Measurements from ENCODE around the gene CHMP6. TPM values are rescaled to one million over a fixed set of nuclear protein-coding genes. Genes with fewer than 3 reads are reported as not detected.

CHMP6 gene
- total and polyA plus RNA-seq, 9 of the 15 experiments (the other 6 are each of a cell fraction or from before 2014, with no cell fraction given), result 0.25 to 30.4 (median 13.4) TPM

DNA sequence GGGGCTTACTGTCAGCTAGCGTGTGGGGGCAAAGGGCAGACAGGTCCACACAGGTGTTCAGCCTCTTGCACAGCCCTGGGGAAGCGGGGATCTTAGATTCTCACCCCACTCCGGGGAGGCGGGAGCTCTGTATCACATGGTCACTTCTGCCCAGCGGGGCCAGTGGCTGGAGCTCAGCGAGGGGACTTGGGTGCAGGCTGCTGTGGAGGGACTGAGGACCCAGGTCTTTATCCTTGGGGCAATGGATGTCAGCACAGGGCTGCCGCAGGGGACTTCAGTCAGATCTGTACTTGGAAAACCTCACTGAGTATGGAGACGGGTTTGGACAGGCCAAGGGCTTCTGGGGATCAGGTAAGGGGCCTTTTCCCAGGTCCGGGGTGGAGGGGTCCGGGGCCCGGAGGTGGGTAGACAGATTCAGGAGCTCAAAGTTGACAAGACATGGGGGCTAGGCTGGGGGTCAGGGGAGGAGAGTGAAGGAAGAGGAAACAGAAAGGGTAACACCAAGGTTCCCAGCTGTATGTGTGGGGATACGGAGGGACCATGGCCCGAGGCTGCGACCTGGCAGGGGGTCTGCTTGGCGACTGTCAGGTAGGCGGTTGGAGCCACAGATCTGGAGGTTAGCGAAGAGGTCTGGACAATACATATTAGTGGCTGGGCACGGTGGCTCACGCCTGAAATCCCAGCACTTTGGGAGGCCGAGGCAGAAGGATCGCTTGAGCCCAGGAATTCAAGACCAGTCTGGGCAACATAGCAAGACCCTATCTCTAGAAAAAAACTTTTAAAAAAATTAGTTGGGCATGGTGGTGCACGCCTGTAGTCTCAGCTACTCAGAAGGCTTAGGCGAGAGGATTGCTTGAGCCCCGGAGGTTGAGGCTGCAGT, 28.2 kb downstream of the CHMP6 start:
- WGBS (ENCODE audit: insufficient coverage, low coverage, missing lambda C conversion rate), result 66% methylated on average over 20 of the region's 24 CpGs
- intact Hi-C loops (cut with micrococcal nuclease), result loop anchor here (5.0 to 10.0 kb wide), 2 partner anchors 77 to 215 kb away; partner anchors contain the start of genes NDUFAF8 and TEPSIN
- ChIA-PET CTCF (ENCODE audit: low intra/inter-chr PET ratio) (interaction anchor here (0.5 kb wide), 1 partner anchor 15 kb away, joined by 5 read pairs; no protein-coding TSS in a partner anchor), POLR2A (interaction anchor here (0.5 to 2.4 kb wide), 14 partner anchors 9 to 1202 kb away, joined by 3 to 13 read pairs (median 3); partner anchors contain the start of genes NDUFAF8, PPP1R27 and TEPSIN)
- Histone ChIP-seq H3K79me2 (ENCODE audit: control insufficient read depth, insufficient read depth, low read length) (peaks cover 21% of the 10 kb centered on the region; the same call in 2 of the 3 replicates), H4K20me1 (replicated peaks; ENCODE audit: control insufficient read depth, insufficient read depth, low read length) (no peaks in the 10 kb centered on the region), H3K4me3 (peak overlapping the region; percentile 53), H3K9me3 (replicated peaks; ENCODE audit: control insufficient read depth, insufficient read depth, low read depth, low read length) (peaks cover 8% of the 10 kb centered on the region), H3K4me1 (replicated peaks in 1 of 2; ENCODE audit: control insufficient read depth in 2 of 2, insufficient read depth in 2 of 2, low read length in 2 of 2) (peaks cover 47 to 51% of the 10 kb centered on the region in 2 experiments), H3K27me3 (ENCODE audit: control insufficient read depth in 2 of 2, insufficient read depth in 2 of 2, low read length in 2 of 2) (no peaks in the 10 kb centered on the region), H3K9ac (ENCODE audit: insufficient read depth in 1 of 2, low read depth in 2 of 2, low read length in 2 of 2) (peak overlapping the region; percentile 72 to 88), H3K9me1 (ENCODE audit: control insufficient read depth, insufficient read depth, low read length) (no peaks in the 10 kb centered on the region), H3K36me3 (ENCODE audit: control insufficient read depth, insufficient read depth, low read length) (no peaks in the 10 kb centered on the region; the same call in 2 of the 3 replicates), H3K4me2 (ENCODE audit: insufficient read depth, low read length) (peak overlapping the region; percentile 97), H3K27ac (ENCODE audit: extremely low read depth, low read depth, low read length) (peak overlapping the region; percentile 92), H2AFZ (ENCODE audit: low read depth, low read length) (peak overlapping the region; percentile 71)
- FAIRE-seq, result no peak
- in situ Hi-C loops (cut with MboI), result no loop called here
- peak in 3 of 4 experiments; percentile 40 to 52 (median 41) for DNase-seq (ENCODE audit: extremely low read depth in 1 of 4, low spot score in 3 of 4)
- ATAC-seq, result peak; percentile 23
- BruUV-seq (replicated peaks), result no TSS peak
- peak; percentile 1 for TF ChIP-seq RBBP5 (IDR thresholded peaks at IDR 0.05; ENCODE audit: borderline replicate concordance, insufficient read depth, low read length, poor library complexity, severe bottlenecking)
- TF ChIP-seq ZFP1 (CRISPR knock-in tag; IDR thresholded peaks at IDR 0.05), result no peak
- TF ChIP-seq POLR2G (IDR thresholded peaks at IDR 0.05; ENCODE audit: low read depth, low read length), result no peak
- TF ChIP-seq, protein P1, sequence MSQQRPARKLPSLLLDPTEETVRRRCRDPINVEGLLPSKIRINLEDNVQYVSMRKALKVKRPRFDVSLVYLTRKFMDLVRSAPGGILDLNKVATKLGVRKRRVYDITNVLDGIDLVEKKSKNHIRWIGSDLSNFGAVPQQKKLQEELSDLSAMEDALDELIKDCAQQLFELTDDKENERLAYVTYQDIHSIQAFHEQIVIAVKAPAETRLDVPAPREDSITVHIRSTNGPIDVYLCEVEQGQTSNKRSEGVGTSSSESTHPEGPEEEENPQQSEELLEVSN (IDR thresholded peaks at IDR 0.05; ENCODE audit: borderline replicate concordance in 1 of 2, extremely low read depth in 1 of 2, insufficient read depth in 1 of 2, insufficient read length in 1 of 2, low read depth in 1 of 2, low read length in 1 of 2, poor library complexity in 1 of 2, severe bottlenecking in 1 of 2), result peak in 1 of 2 experiments; percentile 64
- TF ChIP-seq KDM5B (IDR thresholded peaks at IDR 0.05; ENCODE audit: insufficient replicate concordance, low read depth, low read length), result peak; percentile 1
- TF ChIP-seq, protein P2, sequence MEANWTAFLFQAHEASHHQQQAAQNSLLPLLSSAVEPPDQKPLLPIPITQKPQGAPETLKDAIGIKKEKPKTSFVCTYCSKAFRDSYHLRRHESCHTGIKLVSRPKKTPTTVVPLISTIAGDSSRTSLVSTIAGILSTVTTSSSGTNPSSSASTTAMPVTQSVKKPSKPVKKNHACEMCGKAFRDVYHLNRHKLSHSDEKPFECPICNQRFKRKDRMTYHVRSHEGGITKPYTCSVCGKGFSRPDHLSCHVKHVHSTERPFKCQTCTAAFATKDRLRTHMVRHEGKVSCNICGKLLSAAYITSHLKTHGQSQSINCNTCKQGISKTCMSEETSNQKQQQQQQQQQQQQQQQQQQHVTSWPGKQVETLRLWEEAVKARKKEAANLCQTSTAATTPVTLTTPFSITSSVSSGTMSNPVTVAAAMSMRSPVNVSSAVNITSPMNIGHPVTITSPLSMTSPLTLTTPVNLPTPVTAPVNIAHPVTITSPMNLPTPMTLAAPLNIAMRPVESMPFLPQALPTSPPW (CRISPR knock-in tag; IDR thresholded peaks at IDR 0.05), result 0 out of 2 replicates have a peak, but pooled peaks have one; percentile 3
- TF ChIP-seq, protein P3, sequence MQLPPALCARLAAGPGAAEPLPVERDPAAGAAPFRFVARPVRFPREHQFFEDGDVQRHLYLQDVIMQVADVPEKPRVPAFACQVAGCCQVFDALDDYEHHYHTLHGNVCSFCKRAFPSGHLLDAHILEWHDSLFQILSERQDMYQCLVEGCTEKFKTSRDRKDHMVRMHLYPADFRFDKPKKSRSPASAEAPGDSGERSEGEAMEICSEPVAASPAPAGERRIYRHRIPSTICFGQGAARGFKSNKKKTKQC (CRISPR knock-in tag; IDR thresholded peaks at IDR 0.05), result no peak
- no peak for TF ChIP-seq CBX5 (IDR thresholded peaks at IDR 0.05; ENCODE audit: borderline replicate concordance, low read depth)
- TF ChIP-seq, protein P4, sequence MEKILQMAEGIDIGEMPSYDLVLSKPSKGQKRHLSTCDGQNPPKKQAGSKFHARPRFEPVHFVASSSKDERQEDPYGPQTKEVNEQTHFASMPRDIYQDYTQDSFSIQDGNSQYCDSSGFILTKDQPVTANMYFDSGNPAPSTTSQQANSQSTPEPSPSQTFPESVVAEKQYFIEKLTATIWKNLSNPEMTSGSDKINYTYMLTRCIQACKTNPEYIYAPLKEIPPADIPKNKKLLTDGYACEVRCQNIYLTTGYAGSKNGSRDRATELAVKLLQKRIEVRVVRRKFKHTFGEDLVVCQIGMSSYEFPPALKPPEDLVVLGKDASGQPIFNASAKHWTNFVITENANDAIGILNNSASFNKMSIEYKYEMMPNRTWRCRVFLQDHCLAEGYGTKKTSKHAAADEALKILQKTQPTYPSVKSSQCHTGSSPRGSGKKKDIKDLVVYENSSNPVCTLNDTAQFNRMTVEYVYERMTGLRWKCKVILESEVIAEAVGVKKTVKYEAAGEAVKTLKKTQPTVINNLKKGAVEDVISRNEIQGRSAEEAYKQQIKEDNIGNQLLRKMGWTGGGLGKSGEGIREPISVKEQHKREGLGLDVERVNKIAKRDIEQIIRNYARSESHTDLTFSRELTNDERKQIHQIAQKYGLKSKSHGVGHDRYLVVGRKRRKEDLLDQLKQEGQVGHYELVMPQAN (IDR thresholded peaks at IDR 0.05; ENCODE audit: borderline replicate concordance), result no peak
- 0 out of 2 replicates have a peak, but pooled peaks have one; percentile 37 for TF ChIP-seq MTA1 (IDR thresholded peaks at IDR 0.05; ENCODE audit: borderline replicate concordance)
- TF ChIP-seq CCAR2 (IDR thresholded peaks at IDR 0.05; ENCODE audit: low read depth, low read length), result no peak
- TF ChIP-seq BCOR (IDR thresholded peaks at IDR 0.05), result peak; percentile 25; the same call in 1 of the 2 replicates
